ENCODE measurements around the gene PPFIA1. TPM values are rescaled to one million over a fixed set of nuclear protein-coding genes. Genes with fewer than 3 reads are reported as not detected.

Gene PPFIA1
- total and polyA plus RNA-seq, 2 of the 13 experiments (the other 11 are each of a cell fraction or from before 2014, with no cell fraction given): 29.9 to 45.2 TPM

DNA sequence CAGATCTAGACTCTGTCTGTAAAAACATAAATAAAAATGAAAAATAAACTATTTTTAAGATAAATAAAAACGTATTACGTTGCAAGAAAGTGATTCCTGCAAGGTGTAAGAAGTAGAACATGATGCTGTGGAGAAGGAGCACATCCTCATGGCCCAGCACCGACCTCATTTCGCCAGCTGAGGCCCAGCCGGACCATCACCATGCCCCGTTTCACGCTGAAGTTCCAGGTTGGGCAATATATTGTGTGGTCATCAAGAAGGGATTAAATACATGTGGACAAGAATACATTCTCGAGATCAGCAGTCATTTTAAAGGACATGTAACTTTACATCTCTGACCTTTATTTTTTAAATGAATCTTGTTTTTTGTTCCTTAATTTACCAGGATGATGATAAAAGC is 107.2 kb downstream of the PPFIA1 start:
- intact Hi-C loops (cut with micrococcal nuclease; ENCODE audit: unreplicated experiment) (no loop called here), in situ Hi-C loops (cut with HindIII; ENCODE audit: extremely low pct_ligation_motif_present, low pct_unique_long_range_greater_than_20kb) (no loop called here)
- no peak for TF ChIP-seq SSRP1 (CRISPR knock-in tag; IDR thresholded peaks at IDR 0.05)
- no peak for TF ChIP-seq HNRNPK (IDR thresholded peaks at IDR 0.05; ENCODE audit: low read depth, low read length, poor library complexity, severe bottlenecking)
- TF ChIP-seq, protein P1, sequence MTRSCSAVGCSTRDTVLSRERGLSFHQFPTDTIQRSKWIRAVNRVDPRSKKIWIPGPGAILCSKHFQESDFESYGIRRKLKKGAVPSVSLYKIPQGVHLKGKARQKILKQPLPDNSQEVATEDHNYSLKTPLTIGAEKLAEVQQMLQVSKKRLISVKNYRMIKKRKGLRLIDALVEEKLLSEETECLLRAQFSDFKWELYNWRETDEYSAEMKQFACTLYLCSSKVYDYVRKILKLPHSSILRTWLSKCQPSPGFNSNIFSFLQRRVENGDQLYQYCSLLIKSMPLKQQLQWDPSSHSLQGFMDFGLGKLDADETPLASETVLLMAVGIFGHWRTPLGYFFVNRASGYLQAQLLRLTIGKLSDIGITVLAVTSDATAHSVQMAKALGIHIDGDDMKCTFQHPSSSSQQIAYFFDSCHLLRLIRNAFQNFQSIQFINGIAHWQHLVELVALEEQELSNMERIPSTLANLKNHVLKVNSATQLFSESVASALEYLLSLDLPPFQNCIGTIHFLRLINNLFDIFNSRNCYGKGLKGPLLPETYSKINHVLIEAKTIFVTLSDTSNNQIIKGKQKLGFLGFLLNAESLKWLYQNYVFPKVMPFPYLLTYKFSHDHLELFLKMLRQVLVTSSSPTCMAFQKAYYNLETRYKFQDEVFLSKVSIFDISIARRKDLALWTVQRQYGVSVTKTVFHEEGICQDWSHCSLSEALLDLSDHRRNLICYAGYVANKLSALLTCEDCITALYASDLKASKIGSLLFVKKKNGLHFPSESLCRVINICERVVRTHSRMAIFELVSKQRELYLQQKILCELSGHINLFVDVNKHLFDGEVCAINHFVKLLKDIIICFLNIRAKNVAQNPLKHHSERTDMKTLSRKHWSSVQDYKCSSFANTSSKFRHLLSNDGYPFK (CRISPR knock-in tag; IDR thresholded peaks at IDR 0.05; ENCODE audit: borderline replicate concordance): no peak
- Histone ChIP-seq H3K9ac (ENCODE audit: insufficient read depth, low read depth, low read length) (no peak overlapping the region), H3K4me1 (ENCODE audit: insufficient read depth, low read length) (no peaks in the 10 kb centered on the region), H3K27me3 (ENCODE audit: control insufficient read depth in 1 of 2, insufficient read depth in 2 of 2, low read length in 2 of 2) (no peaks in the 10 kb centered on the region), H2AFZ (ENCODE audit: low read length) (no peak overlapping the region), H3K4me3 (replicated peaks in 1 of 3; ENCODE audit: insufficient read depth in 1 of 3, low read depth in 2 of 3, low read length in 3 of 3) (no peak overlapping the region), H3K79me2 (ENCODE audit: insufficient read depth, low read length) (no peaks in the 10 kb centered on the region), H3K27ac (ENCODE audit: extremely low read length, insufficient read depth, low read length) (no peak overlapping the region), H3K9me3 (ENCODE audit: low read length) (no peaks in the 10 kb centered on the region), H4K20me1 (ENCODE audit: insufficient read depth, low read length) (no peaks in the 10 kb centered on the region), H3K4me2 (ENCODE audit: low read depth, low read length) (no peak overlapping the region), H3K36me3 (replicated peaks in 1 of 2; ENCODE audit: control insufficient read depth in 1 of 2, insufficient read depth in 2 of 2, low read length in 2 of 2) (peaks cover 23 to 73% of the 10 kb centered on the region in 2 experiments; a peak in 4 of 5 replicates)
- ChIA-PET CTCF (ENCODE audit: low intra/inter-chr PET ratio, low total read pairs) (no interaction called here), POLR2A (no interaction called here)
- 94% methylated on average over 8 of the region's 8 CpGs for WGBS (ENCODE audit: low lambda C conversion rate)
- DNase-seq (ENCODE audit: low spot score) (no peak), ATAC-seq (no peak), FAIRE-seq (no peak)
- BruUV-seq (replicated peaks): no TSS peak

DNA sequence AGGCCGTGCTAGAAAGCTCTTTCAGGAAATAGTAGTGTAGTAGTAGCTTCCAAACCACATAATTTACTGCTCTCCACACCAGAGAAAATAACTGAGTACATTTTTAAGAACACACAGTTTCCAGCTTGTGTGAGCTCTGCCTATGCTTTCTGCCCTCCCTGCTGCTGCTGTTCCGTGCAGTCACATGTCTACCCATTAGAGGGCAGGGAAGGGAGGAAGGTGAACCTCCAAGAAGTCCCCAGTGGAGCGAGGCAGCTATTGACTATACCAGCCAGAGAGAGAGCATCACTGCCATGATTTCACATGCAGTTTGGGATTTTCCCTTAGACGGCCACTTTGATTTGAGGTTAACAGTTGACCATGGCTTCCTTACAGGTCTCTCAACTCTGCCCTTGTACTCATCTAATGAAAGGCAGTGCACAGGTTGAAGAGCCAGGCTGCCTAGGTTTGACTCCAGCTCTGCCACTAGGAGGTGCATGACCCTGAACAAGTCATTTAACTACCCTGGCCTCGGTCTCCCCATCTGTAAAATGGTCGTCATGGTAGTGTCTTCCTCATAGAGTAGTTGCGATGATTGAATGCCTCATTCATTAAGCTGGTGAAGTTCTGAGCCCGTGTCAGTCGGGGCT is 108.1 kb downstream of the PPFIA1 start:
- no peak overlapping the region for H3K4me2 ChIP-seq (ENCODE audit: low read depth, low read length)
- intact Hi-C loops (cut with micrococcal nuclease; ENCODE audit: unreplicated experiment): no loop called here
- H3K27me3 ChIP-seq (ENCODE audit: control insufficient read depth in 1 of 2, insufficient read depth in 2 of 2, low read length in 2 of 2): no peaks in the 10 kb centered on the region
- no peaks in the 10 kb centered on the region for H3K4me1 ChIP-seq (ENCODE audit: insufficient read depth, low read length)
- no peak overlapping the region for H3K9ac ChIP-seq (ENCODE audit: insufficient read depth, low read depth, low read length)
- ChIA-PET POLR2A (no interaction called here), CTCF (ENCODE audit: low intra/inter-chr PET ratio, low total read pairs) (no interaction called here)
- no peaks in the 10 kb centered on the region for H3K79me2 ChIP-seq (ENCODE audit: insufficient read depth, low read length)
- no peak overlapping the region for H3K4me3 ChIP-seq (replicated peaks in 1 of 3; ENCODE audit: insufficient read depth in 1 of 3, low read depth in 2 of 3, low read length in 3 of 3)
- WGBS (ENCODE audit: low lambda C conversion rate): 94% methylated on average over 9 of the region's 9 CpGs
- no peak for FAIRE-seq
- H3K27ac ChIP-seq (ENCODE audit: extremely low read length, insufficient read depth, low read length): no peak overlapping the region
- ATAC-seq: peak; percentile 58
- H4K20me1 ChIP-seq (ENCODE audit: insufficient read depth, low read length): no peaks in the 10 kb centered on the region
- in situ Hi-C loops (cut with HindIII; ENCODE audit: extremely low pct_ligation_motif_present, low pct_unique_long_range_greater_than_20kb): no loop called here
- no peak for DNase-seq (ENCODE audit: low spot score)
- no peak overlapping the region for H2AFZ ChIP-seq (ENCODE audit: low read length)
- H3K36me3 ChIP-seq (replicated peaks in 1 of 2; ENCODE audit: control insufficient read depth in 1 of 2, insufficient read depth in 2 of 2, low read length in 2 of 2): peaks cover 17 to 70% of the 10 kb centered on the region in 2 experiments; a peak in 4 of 5 replicates
- H3K9me3 ChIP-seq (ENCODE audit: low read length): no peaks in the 10 kb centered on the region
- no TSS peak for BruUV-seq (replicated peaks)
- no peak for TF ChIP-seq SIN3B (IDR thresholded peaks at IDR 0.05; ENCODE audit: low read length)
- TF ChIP-seq, protein P2, sequence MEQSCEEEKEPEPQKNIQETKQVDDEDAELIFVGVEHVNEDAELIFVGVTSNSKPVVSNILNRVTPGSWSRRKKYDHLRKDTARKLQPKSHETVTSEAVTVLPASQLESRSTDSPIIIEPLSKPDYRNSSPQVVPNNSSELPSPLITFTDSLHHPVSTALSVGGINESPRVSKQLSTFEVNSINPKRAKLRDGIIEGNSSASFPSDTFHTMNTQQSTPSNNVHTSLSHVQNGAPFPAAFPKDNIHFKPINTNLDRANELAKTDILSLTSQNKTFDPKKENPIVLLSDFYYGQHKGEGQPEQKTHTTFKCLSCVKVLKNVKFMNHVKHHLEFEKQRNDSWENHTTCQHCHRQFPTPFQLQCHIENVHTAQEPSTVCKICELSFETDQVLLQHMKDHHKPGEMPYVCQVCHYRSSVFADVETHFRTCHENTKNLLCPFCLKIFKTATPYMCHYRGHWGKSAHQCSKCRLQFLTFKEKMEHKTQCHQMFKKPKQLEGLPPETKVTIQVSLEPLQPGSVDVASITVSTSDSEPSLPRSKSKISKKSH (CRISPR knock-in tag; IDR thresholded peaks at IDR 0.05; ENCODE audit: borderline replicate concordance): no peak
- no peak for TF ChIP-seq ZNF782 (CRISPR knock-in tag; IDR thresholded peaks at IDR 0.05; ENCODE audit: borderline replicate concordance)
- TF ChIP-seq, protein P3, sequence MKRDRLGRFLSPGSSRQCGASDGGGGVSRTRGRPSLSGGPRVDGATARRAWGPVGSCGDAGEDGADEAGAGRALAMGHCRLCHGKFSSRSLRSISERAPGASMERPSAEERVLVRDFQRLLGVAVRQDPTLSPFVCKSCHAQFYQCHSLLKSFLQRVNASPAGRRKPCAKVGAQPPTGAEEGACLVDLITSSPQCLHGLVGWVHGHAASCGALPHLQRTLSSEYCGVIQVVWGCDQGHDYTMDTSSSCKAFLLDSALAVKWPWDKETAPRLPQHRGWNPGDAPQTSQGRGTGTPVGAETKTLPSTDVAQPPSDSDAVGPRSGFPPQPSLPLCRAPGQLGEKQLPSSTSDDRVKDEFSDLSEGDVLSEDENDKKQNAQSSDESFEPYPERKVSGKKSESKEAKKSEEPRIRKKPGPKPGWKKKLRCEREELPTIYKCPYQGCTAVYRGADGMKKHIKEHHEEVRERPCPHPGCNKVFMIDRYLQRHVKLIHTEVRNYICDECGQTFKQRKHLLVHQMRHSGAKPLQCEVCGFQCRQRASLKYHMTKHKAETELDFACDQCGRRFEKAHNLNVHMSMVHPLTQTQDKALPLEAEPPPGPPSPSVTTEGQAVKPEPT (CRISPR knock-in tag; IDR thresholded peaks at IDR 0.05; ENCODE audit: low read depth): no peak
- no peak for TF ChIP-seq FOXC1 (CRISPR knock-in tag; IDR thresholded peaks at IDR 0.05; ENCODE audit: borderline replicate concordance)
- no peak for TF ChIP-seq NPAS2 (CRISPR knock-in tag; IDR thresholded peaks at IDR 0.05; ENCODE audit: borderline replicate concordance)
- 0 out of 2 replicates have a peak, but pooled peaks have one; percentile 81 for TF ChIP-seq CHD4 (IDR thresholded peaks at IDR 0.05; ENCODE audit: borderline replicate concordance, low read length)

Measured in HepG2 (cell line).